MCF 10A (cell line): ENCODE results near the gene ADD1. TPM values are rescaled to one million over a fixed set of nuclear protein-coding genes. Genes with fewer than 3 reads are reported as not detected.
"Not testable (repeated sequence)": the region's sequence is repeated elsewhere in the genome, so short reads cannot be mapped to it uniquely, and the experiment has no call there.

Experiments
- BruUV-seq: library from RNA; stranded (reverse); fragments of 400-500 nt; replicated peaks from 2 replicates; lab custom pipeline; 2021; lab: Mats Ljungman, UMichigan
- CTCF ChIA-PET: fragments of 300-600 bp; sonication (Branson Sonifier 250); formaldehyde crosslinking; extraction: SDS; loops from one replicate; lab custom pipeline; 2021; ENCODE audit warnings: antibody characterized with exemption, inconsistent platforms; lab: Yijun Ruan, JAX
- POLR2A ChIA-PET: fragments of 300-600, 350-650 bp; sonication (Branson Sonifier 250); formaldehyde crosslinking; extraction: SDS; loops from one replicate; lab custom pipeline; 2020; ENCODE audit warnings: antibody characterized with exemption, inconsistent platforms; lab: Yijun Ruan, JAX
- DNase-seq: peaks from one replicate; pipeline ENCODE4 v3.0.0-alpha.2; 2018; ENCODE audit not compliant: unreplicated experiment
- H3K27ac Mint-ChIP-seq: one replicate; pipeline ENCODE4 v1.8.0; 2022; ENCODE audit warnings: mild to moderate bottlenecking, low read depth, mixed read lengths; ENCODE audit not compliant: unreplicated experiment
- H3K27me3 Mint-ChIP-seq: one replicate; pipeline ENCODE4 v1.8.0; 2022; ENCODE audit warnings: mixed read lengths; ENCODE audit not compliant: insufficient read depth, unreplicated experiment
- H3K36me3 Mint-ChIP-seq: one replicate; pipeline ENCODE4 v1.8.0; 2022; ENCODE audit warnings: mild to moderate bottlenecking, moderate library complexity, mixed read lengths; ENCODE audit not compliant: insufficient read depth, unreplicated experiment
- H3K4me1 Mint-ChIP-seq: one replicate; pipeline ENCODE4 v1.8.0; 2022; ENCODE audit warnings: mixed read lengths; ENCODE audit not compliant: insufficient read depth, unreplicated experiment
- H3K4me3 Mint-ChIP-seq: one replicate; pipeline ENCODE4 v1.8.0; 2022; ENCODE audit warnings: mild to moderate bottlenecking, moderate library complexity, mixed read lengths; ENCODE audit not compliant: unreplicated experiment
- H3K9me3 Mint-ChIP-seq: one replicate; pipeline ENCODE4 v1.8.0; 2022; ENCODE audit warnings: mixed read lengths; ENCODE audit not compliant: unreplicated experiment
- intact Hi-C: fragments of 100-400 bp; cut with micrococcal nuclease; formaldehyde crosslinking; loops from 2 replicates; pipeline ENCODE4 v1.14.1; 2022
- total RNA-seq: library from RNA; stranded (reverse); gene quantifications from 2 replicates; pipeline ENCODE4 v1.2.3, GENCODE V29; 2022
- TF ChIP-seq, protein P1 (sequence below): fragments of 200-600 bp; IDR thresholded peaks from one replicate; pipeline ENCODE4 v1.8.0; 2022; ENCODE audit warnings: antibody characterized with exemption, mild to moderate bottlenecking; ENCODE audit not compliant: unreplicated experiment

Gene ADD1
- total RNA-seq, 1 experiment from 2014 or later: 131 TPM

GRCh38 chr4:2944091-2944482 is 100.4 kb downstream of the ADD1 start:
- Mint-ChIP-seq H3K36me3 (peaks cover 98% of the 10 kb centered on the region), H3K27ac (no peak overlapping the region)
- TF ChIP-seq, protein P1, sequence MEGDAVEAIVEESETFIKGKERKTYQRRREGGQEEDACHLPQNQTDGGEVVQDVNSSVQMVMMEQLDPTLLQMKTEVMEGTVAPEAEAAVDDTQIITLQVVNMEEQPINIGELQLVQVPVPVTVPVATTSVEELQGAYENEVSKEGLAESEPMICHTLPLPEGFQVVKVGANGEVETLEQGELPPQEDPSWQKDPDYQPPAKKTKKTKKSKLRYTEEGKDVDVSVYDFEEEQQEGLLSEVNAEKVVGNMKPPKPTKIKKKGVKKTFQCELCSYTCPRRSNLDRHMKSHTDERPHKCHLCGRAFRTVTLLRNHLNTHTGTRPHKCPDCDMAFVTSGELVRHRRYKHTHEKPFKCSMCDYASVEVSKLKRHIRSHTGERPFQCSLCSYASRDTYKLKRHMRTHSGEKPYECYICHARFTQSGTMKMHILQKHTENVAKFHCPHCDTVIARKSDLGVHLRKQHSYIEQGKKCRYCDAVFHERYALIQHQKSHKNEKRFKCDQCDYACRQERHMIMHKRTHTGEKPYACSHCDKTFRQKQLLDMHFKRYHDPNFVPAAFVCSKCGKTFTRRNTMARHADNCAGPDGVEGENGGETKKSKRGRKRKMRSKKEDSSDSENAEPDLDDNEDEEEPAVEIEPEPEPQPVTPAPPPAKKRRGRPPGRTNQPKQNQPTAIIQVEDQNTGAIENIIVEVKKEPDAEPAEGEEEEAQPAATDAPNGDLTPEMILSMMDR: no peak

DNA sequence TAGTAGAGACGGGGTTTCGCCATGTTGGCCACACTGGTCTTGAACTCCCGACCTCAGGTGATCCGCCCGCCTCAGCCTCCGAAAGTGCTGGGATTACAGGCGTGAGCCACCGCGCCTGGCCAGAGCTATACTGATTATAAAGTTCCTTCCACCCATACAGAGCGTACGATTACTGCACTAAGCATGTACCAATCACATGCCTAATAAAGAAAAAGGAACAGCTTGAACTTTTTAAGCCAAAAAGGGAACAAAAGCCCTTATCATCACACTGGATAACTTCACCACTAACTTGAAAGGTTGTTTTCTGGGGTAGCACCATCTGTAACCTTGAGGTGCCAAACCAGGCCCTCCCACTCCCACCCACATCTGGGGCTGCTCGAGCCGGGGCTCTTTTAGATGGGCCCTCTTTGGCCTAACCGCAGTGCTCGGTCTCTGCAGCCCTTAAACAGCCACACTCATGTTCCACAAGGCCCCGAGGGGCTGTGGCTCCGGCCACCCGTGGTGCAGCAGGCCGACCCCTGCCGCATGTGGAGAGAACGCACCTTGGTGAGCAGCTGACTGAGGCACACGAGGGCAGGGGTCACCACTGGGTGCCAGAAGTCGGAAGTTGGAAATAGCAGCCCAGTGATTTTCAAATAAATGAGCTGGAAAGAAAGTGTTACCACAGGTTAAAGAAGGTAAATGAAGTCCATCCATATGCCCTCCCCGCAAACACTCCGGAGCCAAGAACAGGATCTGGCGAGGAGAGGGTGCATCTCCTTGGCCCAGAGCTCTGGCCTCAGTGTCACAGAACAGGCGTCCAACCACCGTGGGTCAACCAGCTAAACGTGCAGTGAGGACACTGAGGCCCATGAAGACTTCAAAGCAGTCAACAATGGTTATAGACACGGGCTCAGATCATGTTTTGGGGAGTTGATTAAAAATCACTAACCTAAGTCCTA is 101.2 kb downstream of the ADD1 start:
- TF ChIP-seq, protein P1: no peak
- Mint-ChIP-seq H3K27ac (no peak overlapping the region), H3K27me3 (no peaks in the 10 kb centered on the region), H3K4me1 (peaks cover 7% of the 10 kb centered on the region), H3K9me3 (no peaks in the 10 kb centered on the region), H3K36me3 (peaks cover 98% of the 10 kb centered on the region), H3K4me3 (no peak overlapping the region)
- ChIA-PET CTCF (interaction anchor here (0.7 to 1.8 kb wide), 5 partner anchors 10 to 93 kb away, joined by 3 to 8 read pairs (median 4); no protein-coding TSS in a partner anchor), POLR2A (interaction anchor here (1.3 to 2.1 kb wide), 3 partner anchors 9 to 17 kb away, joined by 5 to 12 read pairs (median 6); no protein-coding TSS in a partner anchor)
- intact Hi-C loops: no loop called here
- BruUV-seq: no TSS peak
- no peak for DNase-seq

More at GRCh38 chr4:2944091-2944482, 100.4 kb downstream of the ADD1 start:
- DNase-seq: no peak
- no TSS peak for BruUV-seq
- ChIA-PET POLR2A (interaction anchor here (1.7 to 2.1 kb wide), 2 partner anchors 8 to 14 kb away, joined by 5 to 12 read pairs; no protein-coding TSS in a partner anchor), CTCF (interaction anchor here (0.7 to 1.8 kb wide), 4 partner anchors 10 to 94 kb away, joined by 4 to 8 read pairs (median 4); no protein-coding TSS in a partner anchor)
- intact Hi-C loops: no loop called here
- Mint-ChIP-seq H3K4me3 (no peak overlapping the region), H3K27me3 (no peaks in the 10 kb centered on the region), H3K9me3 (no peaks in the 10 kb centered on the region), H3K4me1 (peaks cover 8% of the 10 kb centered on the region)

DNA sequence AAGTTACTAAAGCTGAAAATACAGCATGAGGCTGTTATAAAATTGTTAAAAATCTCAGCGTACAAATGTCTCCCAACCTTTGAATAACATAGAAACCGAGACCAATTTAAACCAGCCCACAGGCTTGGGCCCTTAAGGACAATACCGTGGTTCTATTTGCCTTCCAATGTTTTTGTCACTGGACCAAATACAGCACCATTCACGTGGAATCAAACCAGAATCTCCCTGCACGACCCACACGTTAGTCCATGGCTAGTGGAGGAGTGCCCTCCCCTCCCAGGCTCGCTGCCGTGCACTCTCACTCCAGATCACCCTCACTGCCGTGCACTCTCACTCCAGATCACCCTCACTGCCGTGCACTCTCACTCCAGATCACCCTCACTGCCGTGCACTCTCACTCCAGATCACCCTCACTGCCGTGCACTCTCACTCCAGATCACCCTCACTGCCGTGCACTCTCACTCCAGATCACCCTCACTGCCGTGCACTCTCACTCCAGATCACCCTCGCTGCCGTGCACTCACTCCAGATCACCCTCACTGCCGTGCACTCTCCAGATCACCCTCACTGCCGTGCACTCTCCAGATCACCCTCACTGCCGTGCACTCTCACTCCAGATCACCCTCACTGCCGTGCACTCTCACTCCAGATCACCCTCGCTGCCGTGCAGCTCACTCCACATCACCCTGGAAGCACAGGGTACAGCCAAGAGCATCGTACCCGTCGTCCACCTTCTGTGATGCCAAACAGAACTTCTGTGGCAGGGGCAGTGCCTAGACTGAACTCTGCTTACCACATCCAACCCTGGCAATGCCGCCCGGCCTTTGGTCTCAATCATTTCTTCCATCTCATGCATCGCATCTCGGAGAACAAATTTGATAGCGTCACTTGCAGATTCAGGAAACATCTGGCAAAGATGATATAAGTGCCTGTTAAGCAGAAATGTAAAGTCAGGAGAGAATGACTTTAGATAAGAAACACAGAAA is 102.3 kb downstream of the ADD1 start:
- intact Hi-C loops, BruUV-seq: not testable (repeated sequence)
- POLR2A ChIA-PET: interaction anchor here (1.3 to 5.2 kb wide), 4 partner anchors 9 to 17 kb away, joined by 6 to 43 read pairs (median 24); partner anchors contain the start of genes GRK4 and NOP14

More for the DNA sequence above, 102.3 kb downstream of the ADD1 start:
- not testable (repeated sequence) for H3K4me3 Mint-ChIP-seq, DNase-seq, H3K9me3 Mint-ChIP-seq, H3K27ac Mint-ChIP-seq, H3K27me3 Mint-ChIP-seq, H3K4me1 Mint-ChIP-seq
- CTCF ChIA-PET: interaction anchor here (0.7 to 4.2 kb wide), 5 partner anchors 9 to 92 kb away, joined by 3 to 30 read pairs (median 5); no protein-coding TSS in a partner anchor
- peaks cover 95% of the 10 kb centered on the region for H3K36me3 Mint-ChIP-seq
